Lung (tissue), 12 donors: ENCODE results near the gene FAM174C. TPM values are rescaled to one million over a fixed set of nuclear protein-coding genes. Genes with fewer than 3 reads are reported as not detected.

ENCODE experiments used
- ATAC-seq: fragments of 200-7000 bp; cut with Tn5 transposase; one replicate; pipeline ENCODE4 v1.9.1; 2020; ENCODE audit warnings: moderate number of reproducible peaks; ENCODE audit not compliant: insufficient read depth, low FRiP score
- DNase-seq, 3 donors: peaks; one replicate each; pipeline ENCODE4 v3.0.0-alpha.2; 2013 to 2017
- H3K27ac ChIP-seq, 2 donors: one replicate each; pipeline ENCODE4 v1.5.1; 2013; ENCODE audit warnings: mild to moderate bottlenecking in 2 of 2, moderate library complexity in 2 of 2, control low read depth in 1 of 2, inconsistent platforms in 1 of 2, low read depth in 1 of 2, low read length in 1 of 2
- H3K27me3 ChIP-seq, 3 donors: one replicate each; pipeline ENCODE4 v1.5.1; 2013; ENCODE audit warnings: low read length in 2 of 3; ENCODE audit not compliant: control insufficient read depth in 3 of 3, insufficient read depth in 3 of 3
- H3K36me3 ChIP-seq, 4 donors: one replicate each; pipeline ENCODE4 v1.5.1; 2013; ENCODE audit warnings: low read length in 4 of 4, mild to moderate bottlenecking in 1 of 4, moderate library complexity in 1 of 4; ENCODE audit not compliant: control insufficient read depth in 4 of 4, insufficient read depth in 4 of 4
- H3K4me1 ChIP-seq, 5 donors: one replicate each; pipeline ENCODE4 v1.5.1; 2013; ENCODE audit warnings: low read length in 5 of 5, mild to moderate bottlenecking in 2 of 5, moderate library complexity in 1 of 5; ENCODE audit not compliant: control insufficient read depth in 5 of 5, insufficient read depth in 5 of 5
- H3K4me3 ChIP-seq: one replicate; pipeline ENCODE4 v1.5.1; 2013; ENCODE audit warnings: mild to moderate bottlenecking, control low read depth, moderate library complexity
- H3K9ac ChIP-seq, 2 donors: one replicate each; pipeline ENCODE4 v1.5.1; 2013; ENCODE audit warnings: low read length in 2 of 2, control low read depth in 1 of 2; ENCODE audit not compliant: insufficient read depth in 1 of 2
- H3K9me3 ChIP-seq, 4 donors: one replicate each; pipeline ENCODE4 v1.5.1; 2013; ENCODE audit warnings: low read length in 3 of 4, mild to moderate bottlenecking in 1 of 4, moderate library complexity in 1 of 4; ENCODE audit not compliant: control insufficient read depth in 4 of 4, insufficient read depth in 3 of 4
- CTCF ChIP-seq: IDR thresholded peaks from 2 replicates; pipeline ENCODE4 v1.5.1; 2012; ENCODE audit warnings: mild to moderate bottlenecking; ENCODE audit errors: control extremely low read depth, extremely low read depth
- WGBS, 2 donors: extraction: QIAGEN DNeasy Blood & Tissue Kit; methylation state at CpG; one replicate each; pipeline ENCODE4 v1.1.7; 2013; 5-methylcytosine and 5-hydroxymethylcytosine counted together
- polyA plus RNA-seq, 2 donors: library from polyadenylated mRNA; stranded (reverse); fragments of 200-250 nt; gene quantifications; one replicate each; pipeline ENCODE4 v1.2.1, GENCODE V29; 2013
- total RNA-seq, 2 donors: library from RNA; depleted of rRNA in 1 of 2; stranded (reverse); fragments of >200 nt in 1 of 2; gene quantifications; one replicate each; pipeline ENCODE4 v1.2.1, GENCODE V29; 2014 to 2021
- donor health status: control.
- donor health status: control.
- donor health status: Bipolar disorder and iron deficiency.
- donor health status: healthy.
- donor health status: DM: yes; HTN: yes; CAD: no.

FAM174C gene
- total and polyA plus RNA-seq, 4 donors = 17.5 to 89.3 (median 69.4) TPM

GRCh38 chr19:1256646-1257474 lies 18.5 kb upstream of the FAM174C start:
- H3K36me3 ChIP-seq = peaks cover 14 to 43% (median 26%) of the 10 kb centered on the region in 4 donors

GRCh38 chr19:1257475-1258162 lies 17.7 kb upstream of the FAM174C start:
- no peak for DNase-seq
- ATAC-seq = no peak
- WGBS, 2 donors = 63 to 67% methylated on average over 23 of the region's 23 CpGs
- Histone ChIP-seq H3K36me3 (peaks cover 14 to 42% (median 25%) of the 10 kb centered on the region in 4 donors), H3K4me3 (no peak overlapping the region), H3K9ac (no peak overlapping the region), H3K4me1 (peaks cover 6 to 51% (median 30%) of the 10 kb centered on the region in 5 donors), H3K27ac (peak overlapping the region; percentile 30 to 71), H3K27me3 (no peaks in the 10 kb centered on the region), H3K9me3 (no peaks in the 10 kb centered on the region)
- no peak for TF ChIP-seq CTCF

More at GRCh38 chr19:1256646-1257474, 18.5 kb upstream of the FAM174C start:
- Histone ChIP-seq H3K9me3 (no peaks in the 10 kb centered on the region), H3K9ac (no peak overlapping the region), H3K4me1 (peaks cover 3 to 46% (median 22%) of the 10 kb centered on the region in 5 donors), H3K27me3 (no peaks in the 10 kb centered on the region), H3K27ac (peak overlapping the region in 1 of 2 donors; percentile 56), H3K4me3 (no peak overlapping the region)
- TF ChIP-seq CTCF = no peak
- DNase-seq (no peak), ATAC-seq (no peak)
- 89 to 92% methylated on average over 45 to 46 of the region's 46 CpGs for WGBS, 2 donors

- TF ChIP-seq CTCF = no peak
- H3K9me3 ChIP-seq = no peaks in the 10 kb centered on the region
- H3K4me3 ChIP-seq = no peak overlapping the region
- peaks cover 6 to 53% (median 33%) of the 10 kb centered on the region in 5 donors for H3K4me1 ChIP-seq
- H3K9ac ChIP-seq = no peak overlapping the region
- peaks cover 14 to 42% (median 25%) of the 10 kb centered on the region in 4 donors for H3K36me3 ChIP-seq
- WGBS, 2 donors = 68 to 90% methylated on average over 8 of the region's 8 CpGs
- DNase-seq = no peak
- ATAC-seq = no peak
- H3K27me3 ChIP-seq = no peaks in the 10 kb centered on the region
- peak overlapping the region; percentile 30 to 71 for H3K27ac ChIP-seq
These were observed 17.2 kb upstream of the FAM174C start for GRCh38 chr19:1258163-1258492.
